EH (cell line): Measurements from ENCODE around the gene ATG16L1.

ENCODE experiments used
- DNase-seq: peaks from one replicate; pipeline ENCODE4 v3.0.0-alpha.2; 2015; ENCODE audit warnings: low read depth

The ATG16L1 gene

DNA sequence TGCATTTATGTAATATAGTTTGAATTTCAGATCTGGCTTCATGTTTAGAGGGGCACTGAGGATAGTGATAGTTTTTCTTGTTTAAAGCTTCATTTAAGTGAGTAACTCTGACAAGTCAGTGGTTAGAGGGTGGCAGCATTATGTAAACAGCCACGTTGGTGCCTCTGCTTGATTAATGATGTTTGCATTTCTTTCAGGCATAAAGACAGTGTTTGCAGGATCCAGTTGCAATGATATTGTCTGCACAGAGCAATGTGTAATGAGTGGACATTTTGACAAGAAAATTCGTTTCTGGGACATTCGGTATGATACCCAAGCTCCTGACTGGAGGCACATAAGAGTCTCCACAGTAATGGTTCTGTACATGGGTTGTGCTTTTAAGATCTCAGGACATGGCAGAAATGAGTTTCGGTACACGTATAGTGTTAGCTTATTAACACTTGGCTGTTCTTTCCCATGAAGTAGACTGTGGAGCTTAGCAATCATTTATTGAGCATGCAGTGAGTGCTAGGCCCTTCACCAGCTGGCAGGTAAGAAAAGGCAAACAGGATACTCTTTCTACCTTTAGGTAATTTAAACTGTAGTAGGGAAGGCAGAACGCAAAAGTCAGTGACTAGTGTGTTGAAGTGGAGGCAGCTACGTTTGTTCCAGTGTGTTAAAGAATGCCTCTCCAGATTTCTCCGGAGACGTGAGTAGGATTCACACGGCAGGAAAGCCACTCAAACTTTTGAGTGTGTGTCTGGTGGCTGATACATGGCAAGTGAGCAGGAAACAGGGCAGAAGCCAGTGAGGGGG is 38.8 kb downstream of the ATG16L1 start:
- no peak for DNase-seq

DNA sequence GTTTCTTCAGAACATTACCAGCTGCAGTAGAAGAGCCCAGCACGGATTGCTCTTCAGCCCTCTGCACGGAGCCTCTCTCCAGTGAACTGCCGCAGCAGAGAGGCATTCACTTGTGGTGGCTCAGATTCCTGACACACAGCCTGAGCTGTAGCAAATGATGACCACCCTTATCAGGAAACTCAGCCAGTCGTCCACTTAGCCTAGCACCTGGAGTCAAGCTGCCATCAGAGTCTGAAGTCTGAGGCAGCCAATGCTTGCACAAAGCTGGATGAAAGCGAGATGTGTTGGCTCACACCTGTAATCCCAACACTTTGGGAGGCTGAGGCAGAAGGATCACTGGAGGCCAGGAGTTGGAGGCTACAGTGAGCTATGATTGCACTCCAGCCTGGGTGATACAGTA is 44.4 kb downstream of the ATG16L1 start:
- DNase-seq = no peak

DNA sequence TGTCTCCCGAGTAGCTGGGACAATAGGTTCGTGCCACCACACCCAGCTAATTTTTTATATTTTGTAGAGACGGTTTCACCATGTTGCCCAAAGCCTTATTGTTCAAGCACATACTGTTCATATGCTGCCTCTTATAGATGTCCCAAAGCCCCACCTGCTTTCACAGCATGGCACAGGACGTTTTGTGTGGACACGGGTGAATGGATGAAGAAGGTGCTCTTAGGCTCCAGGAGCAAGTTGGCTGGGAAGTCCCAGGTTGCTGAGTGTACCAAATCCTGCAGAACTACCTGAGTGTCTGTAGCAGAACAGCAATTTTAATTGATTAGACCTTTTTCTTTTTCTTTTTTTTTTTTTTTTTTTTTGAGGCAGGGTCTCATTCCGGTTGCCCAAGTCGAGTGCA is 45.6 kb downstream of the ATG16L1 start:
- DNase-seq = no peak

DNA sequence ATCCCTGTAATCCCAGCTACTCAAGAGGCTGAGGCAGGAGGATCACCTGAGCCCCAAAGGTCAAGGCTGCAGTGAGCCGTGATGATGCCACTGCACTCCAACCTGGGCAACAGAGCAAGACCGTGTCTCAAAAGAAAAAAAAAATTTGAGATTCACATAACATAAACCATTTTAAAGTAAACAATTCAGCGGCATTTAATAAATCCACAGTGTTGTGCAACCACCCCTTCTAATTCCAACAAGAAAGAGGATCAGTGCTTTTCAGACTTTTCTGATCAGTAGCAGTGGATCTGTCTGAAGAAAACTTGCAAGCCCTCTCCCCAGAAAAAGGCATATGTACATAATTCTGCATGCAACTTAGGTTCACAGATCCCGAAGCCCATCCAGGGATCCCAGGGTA is 48.9 kb downstream of the ATG16L1 start:
- no peak for DNase-seq

DNA sequence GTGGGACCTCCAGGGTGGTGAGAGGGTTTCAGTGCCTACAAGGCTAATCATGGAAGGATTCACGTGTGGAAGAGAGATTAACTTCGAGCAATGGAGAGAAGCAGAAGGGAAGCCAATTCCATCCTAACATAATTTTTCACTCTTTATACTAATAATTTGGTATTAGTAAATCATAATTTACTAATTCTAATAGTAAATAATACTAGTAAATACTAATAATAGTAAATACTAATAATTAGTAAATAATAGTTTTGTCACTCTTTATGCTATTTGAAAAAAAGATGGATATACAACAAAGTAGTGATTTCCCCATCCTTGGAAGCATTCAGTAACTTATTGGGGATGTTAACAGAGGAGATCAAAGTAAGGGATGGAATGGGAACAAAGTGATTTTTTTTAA is 49.8 kb downstream of the ATG16L1 start:
- no peak for DNase-seq

DNA sequence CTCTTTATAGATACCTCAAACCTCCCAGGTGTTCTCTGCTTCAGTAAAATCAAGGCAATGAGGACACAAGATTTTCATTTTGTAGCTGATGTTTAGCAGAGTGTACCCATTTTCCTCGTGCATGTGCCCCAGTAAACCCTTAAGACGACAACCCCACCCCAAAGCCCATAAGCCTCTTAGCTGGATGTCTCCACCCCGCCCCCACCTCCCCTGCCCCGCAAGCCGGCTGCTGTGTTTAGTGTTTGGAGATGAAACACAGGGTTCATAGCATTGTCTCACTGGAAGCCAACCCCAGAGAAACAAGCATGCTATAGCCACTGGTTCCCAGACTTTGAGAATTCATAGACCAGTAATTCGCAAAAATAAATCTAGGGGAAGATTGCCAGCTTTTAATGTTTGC is 50.3 kb downstream of the ATG16L1 start:
- no peak for DNase-seq

DNA sequence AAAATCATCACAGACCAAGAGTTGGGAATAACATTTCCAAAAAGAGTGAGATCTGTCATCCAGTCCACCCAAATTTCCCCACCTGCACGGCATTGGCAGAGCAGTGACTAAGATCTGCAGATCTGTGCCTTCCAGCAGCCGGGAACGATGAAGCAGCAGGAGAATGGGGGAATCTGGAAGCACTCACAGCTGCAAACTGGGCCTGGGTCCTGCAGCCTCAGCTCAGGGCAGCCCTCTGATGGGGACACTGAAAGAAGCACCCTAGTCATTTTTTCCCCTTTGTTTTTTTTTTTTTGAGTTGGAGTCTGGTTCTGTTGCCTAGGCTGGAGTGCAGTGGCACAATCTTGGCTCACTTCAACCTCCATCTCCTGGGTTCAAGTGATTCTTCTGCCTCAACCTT is 51.8 kb downstream of the ATG16L1 start:
- DNase-seq = no peak

DNA sequence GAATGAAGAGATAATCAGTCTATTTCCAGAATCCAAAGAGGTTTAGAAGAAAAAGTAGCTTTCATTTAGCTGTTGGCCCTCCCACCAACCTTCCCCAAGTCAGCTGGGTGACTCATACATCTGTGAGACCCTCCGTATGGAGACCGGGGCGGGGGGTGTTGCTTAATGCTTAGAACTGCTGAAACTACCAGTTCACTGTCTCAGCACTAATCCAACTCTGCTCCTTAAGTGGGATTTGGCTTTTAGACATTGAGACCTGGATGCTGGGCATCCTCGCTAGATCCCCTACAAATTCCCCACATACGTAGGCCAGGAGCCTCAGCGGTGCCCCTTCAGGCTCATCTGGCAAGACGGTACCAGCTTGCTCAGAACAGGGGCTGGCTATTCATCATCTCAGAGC is 56.1 kb downstream of the ATG16L1 start, which contains the start of gene SAG:
Gene SAG, plus strand, starts transcription at position 252 of the 400 bp plus-strand sequence. CDS start 1,374 bp downstream, outside the sequence.
- no peak for DNase-seq

DNA sequence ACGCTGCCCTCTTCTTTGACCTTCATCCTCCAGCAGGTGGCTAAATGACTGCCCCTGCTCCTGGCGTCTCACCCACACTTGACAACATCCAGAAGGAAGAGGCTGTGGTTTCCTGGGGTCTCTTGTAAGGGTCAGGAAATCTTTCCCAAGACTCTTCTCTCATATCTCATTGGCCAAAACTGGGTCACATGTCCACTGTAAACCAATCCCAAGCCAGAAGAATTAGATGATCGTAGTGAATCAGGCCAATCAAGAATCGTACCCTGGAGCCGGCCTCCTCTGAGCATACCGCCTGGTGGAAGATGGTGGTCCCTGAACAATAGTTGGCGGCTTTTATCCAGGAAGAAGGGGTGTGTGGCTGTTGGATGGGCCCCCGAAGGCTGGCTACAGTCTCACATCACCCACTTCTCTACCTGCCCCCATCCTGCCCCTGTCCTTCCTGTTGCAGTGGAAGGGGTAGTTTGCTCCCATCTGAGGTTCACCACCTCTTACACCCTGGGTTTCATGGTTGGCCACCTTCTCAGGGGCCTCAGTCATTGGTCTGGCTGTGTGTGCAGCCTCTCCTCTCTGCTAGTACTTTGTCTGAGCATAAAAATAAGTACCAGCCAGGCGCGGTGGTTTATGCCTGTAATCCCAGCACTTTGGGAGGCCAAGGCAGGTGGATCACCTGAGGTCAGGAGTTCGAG is 59.9 kb downstream of the ATG16L1 start:
- no peak for DNase-seq

DNA sequence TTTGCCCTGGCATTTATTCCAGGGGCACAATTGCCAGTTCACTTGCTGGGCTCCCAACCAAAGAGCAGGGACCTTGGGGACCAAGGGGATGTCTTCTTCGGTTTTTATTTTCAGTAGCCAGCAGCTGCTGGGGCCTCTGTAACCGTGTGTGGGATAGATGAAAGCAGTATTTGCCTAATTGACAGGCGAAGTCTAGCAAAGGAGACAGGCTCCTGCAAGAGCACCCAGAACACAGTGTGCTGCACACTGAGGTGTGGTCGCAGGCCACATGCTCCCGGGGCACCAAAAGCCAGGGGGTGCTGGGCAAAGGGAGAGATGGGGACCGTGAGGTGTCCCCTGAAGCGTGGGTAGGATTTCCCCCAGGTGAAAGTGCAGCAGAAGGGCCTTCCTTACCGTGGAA is 61.4 kb downstream of the ATG16L1 start:
- no peak for DNase-seq

DNA sequence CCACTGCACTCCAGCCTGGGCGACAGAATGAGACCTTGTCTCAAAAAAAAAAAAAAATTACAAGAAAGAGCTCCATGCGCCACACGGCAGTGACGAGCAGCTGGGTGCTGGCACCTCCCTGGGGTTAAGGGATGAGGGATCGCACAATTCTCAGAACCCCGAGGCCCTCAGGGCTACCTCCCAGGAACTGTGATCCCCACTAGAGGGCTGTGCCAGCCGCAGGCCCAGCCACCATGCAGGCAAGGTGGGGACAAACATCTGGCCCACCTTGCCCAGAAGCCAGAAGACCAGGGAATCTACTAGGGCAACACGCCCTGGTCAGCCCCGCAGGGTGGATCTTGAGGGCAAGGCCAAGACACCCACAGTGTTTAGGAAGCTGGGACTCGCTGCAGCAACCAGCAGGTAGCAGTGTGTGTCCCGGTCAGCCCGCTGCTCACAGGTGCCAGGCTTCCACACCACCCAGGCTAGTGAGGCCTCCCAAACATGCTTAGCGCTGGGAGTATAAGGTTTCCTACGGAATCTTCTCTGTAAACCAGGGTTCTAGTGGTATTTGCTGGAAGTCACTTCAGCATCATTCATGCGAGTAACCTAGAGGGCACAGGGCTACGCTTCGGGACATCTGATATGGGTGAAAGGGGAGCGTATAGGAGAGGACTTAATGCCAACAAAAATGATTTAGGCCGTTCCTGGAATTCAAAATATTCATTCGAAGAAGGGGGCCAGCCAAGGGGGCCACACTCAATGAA is 62.9 kb downstream of the ATG16L1 start:
- no peak for DNase-seq

DNA sequence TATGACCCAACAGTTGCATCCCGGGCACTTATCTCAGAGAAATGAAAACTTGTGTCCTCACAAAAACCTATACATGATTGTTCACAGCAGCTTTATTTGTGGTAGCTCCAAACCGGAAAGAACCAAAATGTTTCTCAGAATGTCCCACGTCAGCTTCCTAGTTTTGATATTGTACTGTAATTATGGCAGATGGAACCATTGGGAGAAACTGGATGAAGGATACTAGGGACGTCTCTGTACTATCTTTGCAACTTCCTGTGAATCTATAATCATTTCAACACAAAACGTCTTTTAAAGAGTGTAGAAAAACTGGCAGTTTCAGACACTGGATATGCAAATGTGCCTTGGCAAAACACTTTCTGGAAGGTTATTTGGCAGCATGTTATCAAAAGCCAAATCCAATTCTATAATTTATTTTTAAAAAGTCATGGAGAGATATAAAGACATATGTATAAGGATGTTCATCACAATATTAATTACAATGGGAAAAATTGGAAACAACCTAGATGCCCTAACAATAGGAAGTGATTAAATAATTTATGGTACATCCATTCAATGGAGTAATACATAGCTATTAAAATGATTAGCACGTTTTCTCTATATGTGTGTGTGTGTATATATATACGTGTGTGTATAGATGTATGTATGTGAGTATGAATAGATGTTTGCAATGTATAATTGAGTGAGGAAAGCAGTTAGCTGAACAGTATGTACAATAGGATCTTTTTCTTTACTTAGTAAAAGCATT is 65.9 kb downstream of the ATG16L1 start:
- no peak for DNase-seq

DNA sequence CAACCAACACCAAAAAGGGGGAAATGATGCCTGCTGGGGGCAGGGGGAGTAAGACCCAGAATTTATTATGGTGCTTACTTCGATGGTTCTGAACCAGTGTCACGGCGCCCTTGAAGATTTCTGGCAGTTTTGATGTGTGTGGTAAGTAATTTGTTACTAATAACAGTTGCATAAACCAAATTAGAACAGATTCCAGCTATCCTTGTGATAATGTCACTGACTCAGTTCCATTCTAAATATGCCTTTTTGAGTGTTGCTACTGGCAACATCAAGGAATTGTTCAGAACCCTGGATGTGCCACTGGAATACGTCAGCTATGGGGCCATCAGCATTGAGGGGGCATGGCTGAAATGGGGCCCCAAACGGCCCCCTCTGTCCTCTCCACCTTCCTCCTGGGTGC is 67.8 kb downstream of the ATG16L1 start:
- no peak for DNase-seq

DNA sequence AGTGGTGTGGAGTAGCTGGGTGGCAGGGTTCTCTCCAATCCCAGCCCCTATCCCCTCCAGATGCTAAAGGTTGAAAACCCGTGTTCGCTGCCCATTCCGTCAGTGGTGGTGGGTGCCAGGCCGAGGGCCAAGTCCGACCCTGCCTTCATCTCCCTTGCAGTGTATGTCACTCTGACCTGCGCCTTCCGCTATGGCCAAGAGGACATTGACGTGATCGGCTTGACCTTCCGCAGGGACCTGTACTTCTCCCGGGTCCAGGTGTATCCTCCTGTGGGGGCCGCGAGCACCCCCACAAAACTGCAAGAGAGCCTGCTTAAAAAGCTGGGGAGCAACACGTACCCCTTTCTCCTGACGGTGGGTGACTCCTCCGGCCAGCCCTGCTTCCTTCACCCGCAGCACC is 69.0 kb downstream of the ATG16L1 start:
- DNase-seq = no peak

DNA sequence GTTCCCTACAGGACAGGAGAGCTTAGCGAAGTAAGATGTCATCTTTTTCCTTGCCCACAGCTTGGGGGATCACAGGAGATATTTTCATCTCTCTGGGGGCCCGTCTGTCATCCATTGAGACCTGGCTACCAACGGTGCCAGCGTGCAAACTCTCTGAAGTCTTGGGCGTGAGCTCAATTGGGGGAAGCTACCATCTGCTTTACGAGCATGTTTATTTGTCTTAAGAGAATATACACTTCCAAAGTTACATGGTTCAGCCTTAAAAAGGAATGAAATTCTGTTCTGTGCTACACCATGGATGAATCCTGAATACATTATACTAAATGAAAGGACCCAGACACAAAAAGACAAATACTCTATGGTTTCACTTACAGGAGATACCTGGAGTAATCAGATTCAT is 69.7 kb downstream of the ATG16L1 start:
- no peak for DNase-seq

DNA sequence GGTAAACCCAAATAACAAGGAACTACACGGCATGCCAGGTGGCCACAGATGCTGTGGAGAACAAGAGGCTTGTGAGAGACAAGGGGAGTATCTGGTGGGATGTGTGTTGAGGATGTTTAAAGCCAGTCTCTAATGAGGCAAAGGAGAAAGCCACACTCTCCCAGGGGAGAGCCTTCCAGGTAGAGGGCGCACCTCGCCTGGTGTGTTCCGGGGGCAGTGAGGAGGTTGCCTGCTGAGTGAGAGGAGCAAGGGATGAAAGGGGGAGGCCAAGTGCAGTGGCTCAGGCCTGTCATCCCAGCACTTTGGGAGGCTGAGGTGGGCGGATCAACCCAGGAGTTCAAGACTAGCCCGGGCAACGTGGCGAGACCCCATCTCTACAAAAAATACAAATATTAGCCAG is 72.4 kb downstream of the ATG16L1 start:
- no peak for DNase-seq

DNA sequence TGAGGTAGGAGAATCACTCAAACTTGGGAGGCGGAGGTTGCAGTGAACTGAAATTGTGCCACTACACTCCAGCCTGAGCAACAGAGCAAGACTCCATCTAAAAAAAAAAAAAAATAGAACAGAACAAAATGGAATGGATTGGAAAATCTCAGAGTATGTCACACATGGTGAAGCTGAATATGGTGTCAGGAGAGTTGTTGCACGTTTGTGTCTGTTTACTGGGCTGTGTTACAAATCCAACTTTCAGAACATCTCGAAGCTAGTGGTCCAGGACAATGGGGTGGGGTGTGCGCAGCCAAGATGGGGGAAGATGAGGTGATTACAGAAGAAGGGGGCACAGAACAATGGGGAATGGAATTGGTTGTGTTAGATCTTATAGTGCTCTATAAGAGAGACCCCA is 73.8 kb downstream of the ATG16L1 start:
- DNase-seq = no peak

DNA sequence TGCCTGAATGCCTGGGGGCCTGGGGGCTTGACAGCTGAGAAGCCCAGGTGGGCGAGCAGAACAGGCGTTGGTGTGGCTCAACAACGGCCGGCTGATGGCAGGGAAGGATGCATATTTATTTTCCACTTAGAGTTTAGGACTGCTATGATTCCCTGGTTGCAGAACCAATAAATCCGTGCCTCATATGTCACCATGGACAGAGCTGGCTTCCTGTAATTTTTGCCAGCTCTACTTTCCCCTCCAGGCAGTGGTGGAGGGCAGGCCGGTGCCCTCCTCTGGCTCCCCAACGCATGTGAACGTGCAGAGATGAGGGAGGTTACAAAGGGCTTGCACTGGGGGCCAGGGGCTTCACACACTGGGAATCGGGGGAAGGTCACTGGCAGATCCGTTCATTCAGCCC is 74.3 kb downstream of the ATG16L1 start:
- DNase-seq = no peak

DNA sequence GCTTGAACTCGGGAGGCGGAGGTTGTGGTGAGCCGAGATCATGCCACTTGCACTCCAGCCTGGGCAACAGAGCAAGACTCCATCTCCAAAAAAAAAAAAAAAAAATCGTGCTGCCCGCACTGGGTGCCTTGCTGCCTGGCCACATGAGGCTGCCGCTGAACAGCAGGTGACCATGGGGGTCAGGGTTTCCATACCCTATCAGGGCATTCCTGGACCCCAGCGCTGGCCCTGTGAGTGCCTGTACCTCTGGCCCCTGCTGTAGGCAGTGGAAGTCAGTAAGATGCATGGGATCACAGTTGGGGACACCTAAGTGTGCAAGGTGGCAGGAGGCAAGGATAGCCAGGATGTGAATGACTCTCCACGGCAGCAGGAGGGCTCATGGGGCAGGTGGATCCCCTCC is 75.0 kb downstream of the ATG16L1 start:
- no peak for DNase-seq

DNA sequence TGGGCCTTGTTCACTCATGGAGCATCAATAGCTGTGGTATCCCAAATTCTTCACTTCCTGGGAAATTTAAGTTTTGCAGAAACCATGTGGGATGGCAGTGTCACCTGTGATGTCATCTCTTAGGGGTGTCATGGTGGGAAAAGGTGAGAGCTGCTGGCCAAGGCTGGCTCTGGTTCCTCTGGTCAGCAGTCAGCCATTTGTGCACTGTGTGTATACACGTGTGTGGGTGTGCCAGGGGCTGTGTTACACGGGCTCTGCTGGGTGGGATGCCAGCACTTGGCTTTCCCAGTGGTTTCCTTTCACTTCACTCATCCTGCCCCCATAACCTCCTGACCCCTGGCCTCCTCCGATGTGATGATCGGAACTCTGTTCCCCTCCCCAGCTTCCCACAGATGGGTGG is 77.4 kb downstream of the ATG16L1 start:
- no peak for DNase-seq

DNA sequence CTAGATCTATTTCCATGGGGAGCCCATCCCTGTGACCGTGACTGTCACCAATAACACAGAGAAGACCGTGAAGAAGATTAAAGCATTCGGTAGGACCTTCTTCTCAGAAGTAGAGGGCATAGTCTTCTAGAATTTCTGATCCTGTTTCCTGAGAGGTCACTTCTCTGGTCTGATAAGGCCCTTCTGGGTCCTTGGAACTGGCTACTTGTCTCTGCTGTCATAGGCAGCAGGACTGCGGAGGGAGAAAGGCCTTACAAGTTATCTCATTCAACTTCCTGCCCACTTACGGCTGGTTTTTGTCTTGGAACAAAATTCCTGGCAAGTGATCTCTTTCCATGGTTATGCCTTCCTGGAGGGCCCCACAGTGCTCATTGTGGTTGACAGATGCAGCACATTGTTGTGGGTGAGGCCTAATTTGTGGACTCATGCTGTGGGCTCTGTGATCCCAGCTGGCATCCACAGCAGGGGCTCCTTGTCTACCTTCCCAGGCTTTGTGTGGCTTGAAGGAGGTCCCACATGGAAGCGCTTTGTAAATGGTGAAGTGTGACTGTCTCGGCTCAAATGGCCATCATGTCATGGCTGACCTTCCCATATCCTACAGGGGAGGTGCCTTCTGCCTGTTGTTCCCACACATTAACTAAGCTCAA is 78.1 kb downstream of the ATG16L1 start:
- DNase-seq = peak; percentile 36

DNA sequence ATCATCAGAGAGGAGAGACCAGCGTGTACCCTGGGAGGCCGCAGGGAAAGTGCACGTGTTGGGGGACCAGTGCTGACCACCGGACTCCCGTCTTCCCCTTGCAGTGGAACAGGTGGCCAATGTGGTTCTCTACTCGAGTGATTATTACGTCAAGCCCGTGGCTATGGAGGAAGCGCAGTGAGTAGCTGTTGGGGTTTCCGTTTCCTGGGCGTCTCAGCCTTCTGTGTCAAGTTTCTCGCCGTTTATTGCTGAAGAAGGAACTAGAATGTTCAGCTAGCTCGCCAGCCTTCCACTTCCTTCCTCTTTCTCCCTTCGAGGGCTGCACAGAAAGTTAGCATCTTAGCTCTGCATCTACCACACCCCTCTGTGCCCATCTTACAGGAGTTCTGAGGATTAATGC is 80.1 kb downstream of the ATG16L1 start:
- DNase-seq = no peak
